ENCODE results near the gene RARA.
"Not testable (repeated sequence)": the region's sequence is repeated elsewhere in the genome, so short reads cannot be mapped to it uniquely, and the experiment has no call there.

RARA gene

GRCh38 chr17:40376541-40376940, 67.6 kb downstream of the RARA start:
- not testable (repeated sequence) for DNase-seq (ENCODE audit: low read depth)

DNA sequence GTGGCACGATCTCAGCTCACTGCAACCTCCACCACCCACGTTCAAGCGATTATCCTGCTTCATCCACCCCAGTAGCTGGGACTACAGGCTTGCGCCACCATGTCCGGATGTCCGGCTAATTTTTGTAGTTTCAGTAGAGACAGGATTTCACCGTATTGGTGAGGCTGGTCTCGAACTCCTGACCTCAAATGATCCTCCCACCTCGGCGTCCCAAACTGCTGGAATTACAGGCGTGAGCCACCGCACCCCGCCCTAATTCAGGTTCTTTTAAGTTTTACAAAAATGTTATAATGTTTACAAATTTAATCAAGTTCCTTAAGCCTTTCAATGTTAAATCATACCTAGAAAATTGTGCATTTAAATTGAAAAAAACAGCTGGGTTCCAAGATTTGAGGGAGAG, 68.9 kb downstream of the RARA start:
- DNase-seq (ENCODE audit: low read depth): no peak

- DNase-seq (ENCODE audit: low read depth): no peak
Observed at GRCh38 chr17:40378966-40379365, 70.0 kb downstream of the RARA start.

GRCh38 chr17:40382251-40382650, 73.3 kb downstream of the RARA start:
- DNase-seq (ENCODE audit: low read depth): no peak

- DNase-seq (ENCODE audit: low read depth): not testable (repeated sequence)
Observed at GRCh38 chr17:40386555-40386954, 77.6 kb downstream of the RARA start.

DNA sequence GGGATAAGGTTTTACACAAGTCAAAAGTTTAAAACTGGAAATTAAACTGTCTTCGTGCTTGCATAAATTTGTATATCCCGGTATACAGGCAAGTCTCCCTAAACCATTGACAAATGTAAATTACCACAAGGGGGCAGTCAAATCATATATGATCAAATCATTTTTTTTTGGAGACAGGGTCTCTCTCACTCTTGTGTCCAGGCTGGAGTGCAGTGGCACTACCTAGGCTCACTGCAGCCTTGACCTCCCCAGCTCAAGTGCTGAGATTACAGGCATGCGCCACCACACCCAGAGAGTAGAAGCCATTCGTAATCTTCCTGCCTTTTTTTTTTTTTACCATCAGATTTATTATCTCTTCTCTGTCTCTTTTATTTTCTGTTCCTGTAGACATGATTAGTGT, 90.2 kb downstream of the RARA start:
- DNase-seq (ENCODE audit: low read depth): no peak

- no peak for DNase-seq (ENCODE audit: low read depth)
Observed at GRCh38 chr17:40402668-40403067, 93.7 kb downstream of the RARA start.

GRCh38 chr17:40404003-40404402, 95.0 kb downstream of the RARA start:
- no peak for DNase-seq (ENCODE audit: low read depth)

Measured in stimulated activated CD8-positive, alpha-beta memory T cell treated with anti-CD3 and anti-CD28 coated beads, Interleukin-15, amount 100 ng/mL, for 24 hours (primary cell).